Activated CD4-positive, CD25-positive, alpha-beta regulatory T cell (primary cell): ENCODE results near the gene GAB2.

Experiments
- DNase-seq, 4 experiments: peaks; one replicate each; lab custom pipeline; 2025; lab: John Stamatoyannopoulos, UW

Gene GAB2

DNA sequence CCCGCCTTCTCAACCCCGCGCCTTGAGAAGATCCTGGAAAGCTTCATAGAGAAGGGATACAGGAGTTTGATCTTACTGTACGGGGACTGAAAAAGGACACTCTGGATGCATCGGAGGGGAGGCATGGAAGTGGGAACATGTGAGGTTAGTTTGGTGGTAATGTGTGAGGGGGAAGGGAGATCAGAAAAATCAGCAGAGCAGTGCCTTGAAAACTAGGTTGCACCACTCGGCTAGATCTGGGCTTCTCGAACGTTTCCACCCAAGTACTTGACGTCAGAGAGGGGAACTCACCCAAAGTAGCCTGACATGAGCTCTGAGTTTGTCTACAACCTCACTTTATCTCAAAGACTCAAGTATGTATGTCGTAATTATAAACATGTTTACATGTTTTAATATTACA lies 214.4 kb downstream of the GAB2 start:
- DNase-seq, result peak in 1 of 4 experiments; percentile 35

DNA sequence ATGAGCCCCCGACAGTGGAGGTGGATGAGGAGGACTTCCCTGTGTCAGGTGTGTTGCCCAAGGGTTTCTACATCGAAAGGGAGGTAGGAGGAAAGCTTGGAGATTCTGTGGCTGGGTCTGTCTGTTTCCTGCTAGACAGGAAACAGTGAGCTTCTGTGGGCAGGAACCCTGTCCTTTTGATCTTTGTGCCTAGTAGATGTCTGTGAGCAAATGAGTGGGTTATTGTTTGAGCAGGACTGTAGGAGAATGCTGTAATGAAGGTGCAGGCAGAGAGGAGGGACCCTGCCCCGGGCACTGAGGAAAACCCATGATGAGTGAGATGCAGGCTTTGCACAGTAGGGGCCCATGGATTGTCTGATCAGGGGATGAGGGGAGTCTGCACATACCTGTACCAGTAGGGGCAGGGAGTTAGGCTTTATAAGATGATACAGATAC lies 214.9 kb downstream of the GAB2 start:
- DNase-seq, result peak in 1 of 4 experiments; percentile 31

DNA sequence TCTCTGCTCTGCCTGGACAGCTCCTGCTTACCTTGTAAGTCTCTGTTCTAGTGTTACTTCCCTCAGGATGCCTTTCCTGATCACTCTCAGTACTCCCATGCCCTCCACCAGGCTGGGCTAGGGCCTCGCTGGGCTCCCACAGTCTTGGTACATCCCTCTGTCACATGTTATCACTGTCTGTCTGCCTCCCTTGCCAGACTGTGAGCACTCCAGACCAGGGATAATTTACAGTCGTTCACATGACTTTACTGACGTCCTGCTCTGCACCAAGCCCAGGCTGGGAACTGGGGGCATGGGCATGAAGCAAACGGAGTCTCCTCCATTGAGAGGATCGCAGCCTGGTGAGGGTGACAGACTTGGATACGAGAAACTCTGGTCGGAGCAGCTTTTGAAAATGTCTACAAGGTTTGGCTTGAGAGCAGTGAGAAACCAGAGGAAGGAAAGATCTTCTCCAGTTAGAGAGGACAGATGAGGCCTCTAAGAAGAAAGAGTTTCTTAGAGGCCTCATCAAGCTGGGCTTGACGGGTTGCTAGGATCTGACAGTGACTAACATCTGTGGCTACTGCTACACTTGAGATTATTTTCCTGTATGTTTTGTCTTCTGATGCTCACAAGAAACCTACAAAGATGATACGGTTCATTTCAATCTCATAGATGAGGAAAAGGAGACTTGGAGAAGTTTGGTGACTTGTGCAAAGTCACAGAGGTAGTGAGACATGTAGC lies 216.4 kb downstream of the GAB2 start:
- no peak for DNase-seq

DNA sequence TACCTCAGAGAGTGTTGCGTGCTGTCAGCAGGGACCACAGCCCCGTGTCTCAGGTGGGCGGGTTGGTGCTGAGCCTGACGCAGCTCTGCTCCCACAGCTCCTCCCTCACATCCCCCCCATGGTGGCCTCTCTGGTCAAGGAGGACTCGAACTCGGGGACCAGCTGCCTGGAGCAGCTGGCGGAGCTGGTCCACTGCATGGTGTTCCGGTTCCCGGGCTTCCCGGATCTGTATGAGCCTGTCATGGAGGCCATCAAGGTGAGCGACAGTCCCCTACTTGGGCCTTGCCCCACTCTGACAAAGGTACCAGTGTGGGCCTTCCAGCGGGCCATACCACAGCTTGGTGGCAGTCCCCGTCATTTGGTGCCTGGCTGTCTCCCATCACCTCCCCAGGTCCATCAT lies 217.1 kb downstream of the GAB2 start:
- DNase-seq, result no peak

DNA sequence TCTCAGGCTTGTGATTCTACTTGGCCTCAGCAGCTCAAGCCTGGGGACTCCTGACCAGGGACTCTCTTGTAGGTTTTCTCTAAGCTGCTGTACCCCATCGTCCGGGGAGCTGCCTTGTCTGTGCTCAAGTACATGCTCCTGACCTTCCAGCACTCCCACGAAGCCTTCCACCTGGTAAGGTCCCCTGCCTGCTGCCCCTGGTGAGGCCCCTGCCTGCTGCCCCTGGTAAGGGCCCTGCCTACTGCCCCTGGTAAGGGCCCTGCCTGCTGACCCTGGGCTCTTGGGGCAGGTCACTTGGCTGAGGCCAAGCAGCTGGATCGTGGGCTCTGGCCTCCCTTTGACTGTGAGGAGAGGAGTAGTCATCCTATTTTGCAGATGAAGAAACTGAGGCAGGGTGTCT lies 217.6 kb downstream of the GAB2 start:
- DNase-seq, result no peak

DNA sequence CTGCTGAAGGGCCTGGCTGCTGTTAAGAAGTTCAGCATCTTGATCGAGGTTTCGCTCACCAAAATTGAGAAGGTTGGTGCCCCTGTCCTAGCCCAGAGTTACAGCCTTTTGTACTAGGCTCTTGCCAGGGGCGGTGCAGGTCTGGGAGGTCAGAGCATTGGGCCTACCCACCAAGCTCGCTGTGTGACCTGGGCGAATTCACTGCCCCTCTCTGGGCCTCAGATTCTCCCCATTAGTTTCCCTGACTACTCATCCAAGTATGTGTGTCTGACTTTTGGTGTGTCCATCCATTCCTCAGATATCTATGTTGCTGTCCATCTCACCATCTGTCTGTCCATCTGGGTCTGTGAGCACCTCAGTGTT lies 218.0 kb downstream of the GAB2 start:
- no peak for DNase-seq

DNA sequence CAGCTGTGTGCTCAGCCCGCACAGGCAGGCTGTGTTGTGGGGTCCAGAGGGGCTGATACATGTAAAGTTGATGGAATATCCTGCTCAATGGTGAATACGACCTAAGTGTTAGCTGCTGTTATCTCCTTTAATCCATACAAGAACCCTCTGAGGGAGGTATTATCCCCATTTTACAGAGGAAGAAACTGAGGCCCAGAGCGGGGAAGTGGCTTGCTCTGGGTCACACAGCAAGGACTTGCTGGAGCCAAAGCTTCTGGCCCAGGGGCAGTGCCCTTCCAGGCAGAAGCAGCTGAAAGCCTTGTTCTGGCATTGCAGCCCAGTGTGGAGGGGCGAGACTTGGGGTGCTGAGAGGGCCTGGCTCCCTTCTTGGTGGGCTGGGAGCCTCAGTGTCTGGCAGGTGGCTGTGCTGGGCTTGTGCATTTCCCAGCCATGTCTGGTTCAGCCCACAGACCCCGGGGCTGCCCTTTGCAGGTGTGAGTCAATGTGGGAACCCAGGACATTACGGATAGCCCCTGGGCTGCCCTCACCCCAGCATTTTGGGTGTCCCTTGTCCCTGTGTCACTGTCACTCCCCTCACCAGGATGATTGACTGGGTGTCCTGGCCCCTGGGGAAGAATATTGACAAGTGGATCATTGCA lies 218.5 kb downstream of the GAB2 start:
- no peak for DNase-seq

DNA sequence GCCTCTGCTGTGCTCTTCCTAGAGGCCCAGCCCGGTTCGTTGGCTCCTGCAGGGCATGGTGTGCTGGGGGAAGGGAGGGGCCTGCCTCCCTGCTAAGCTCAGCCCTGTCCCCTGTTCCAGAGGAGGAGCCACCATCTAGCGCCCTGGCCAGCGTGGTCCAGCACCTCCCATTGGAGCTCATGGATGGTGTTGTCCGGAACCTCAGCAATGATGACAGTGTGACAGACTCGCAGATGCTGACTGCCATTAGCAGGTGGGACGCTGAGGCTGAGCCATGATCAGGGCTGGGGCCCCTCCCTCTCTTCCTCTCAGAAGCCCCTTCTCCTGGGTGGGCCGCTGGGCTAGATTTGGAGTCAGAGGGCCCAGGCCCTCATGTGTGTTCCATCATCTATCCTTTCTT lies 219.8 kb downstream of the GAB2 start:
- DNase-seq, result no peak

DNA sequence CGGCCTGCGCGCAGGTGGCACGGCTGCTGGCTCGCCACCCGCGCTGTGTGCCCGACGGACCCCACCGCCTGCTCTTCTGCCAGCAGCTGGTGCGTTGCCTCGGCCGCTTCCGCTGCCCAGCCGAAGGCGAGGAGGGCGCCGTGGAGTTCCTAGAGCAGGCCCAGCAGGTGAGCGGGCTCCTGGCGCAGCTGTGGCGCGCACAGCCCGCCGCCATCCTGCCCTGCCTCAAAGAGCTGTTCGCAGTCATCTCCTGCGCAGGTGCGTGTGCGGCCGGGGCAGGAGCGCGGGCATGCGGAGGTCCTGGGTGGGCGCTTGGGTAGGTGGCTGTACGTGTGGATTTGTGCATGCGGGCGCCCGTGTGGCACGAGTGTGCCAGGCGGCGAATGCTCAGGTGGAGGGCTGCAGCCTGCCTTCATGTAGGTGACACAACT lies 220.9 kb downstream of the GAB2 start:
- DNase-seq, result no peak

DNA sequence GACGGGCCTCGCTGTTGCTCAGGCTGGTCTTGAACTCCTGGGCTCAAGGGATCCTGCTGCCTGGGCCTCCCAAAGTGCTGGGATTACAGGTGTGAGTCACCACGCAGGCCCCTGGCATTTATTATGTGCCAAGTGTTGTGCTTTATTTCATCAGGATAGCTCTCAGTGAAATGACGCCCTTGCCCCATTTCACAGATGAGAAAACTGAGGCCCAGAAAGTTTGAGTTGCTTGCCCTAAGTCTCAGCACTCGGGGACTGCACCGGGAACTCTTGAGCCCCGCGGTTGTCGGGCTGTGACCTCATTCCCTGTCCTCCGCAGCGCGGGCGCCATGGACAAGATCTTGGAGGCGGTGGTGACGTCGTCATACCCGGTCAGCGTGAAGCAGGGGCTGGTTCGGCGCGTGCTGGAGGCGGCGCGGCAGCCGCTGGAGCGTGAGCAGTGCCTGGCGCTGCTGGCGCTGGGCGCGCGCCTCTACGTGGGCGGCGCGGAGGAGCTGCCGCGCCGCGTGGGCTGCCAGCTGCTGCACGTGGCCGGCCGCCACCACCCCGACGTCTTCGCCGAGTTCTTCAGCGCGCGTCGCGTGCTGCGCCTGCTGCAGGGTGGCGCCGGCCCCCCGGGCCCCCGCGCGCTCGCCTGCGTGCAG lies 221.6 kb downstream of the GAB2 start:
- DNase-seq, result no peak

DNA sequence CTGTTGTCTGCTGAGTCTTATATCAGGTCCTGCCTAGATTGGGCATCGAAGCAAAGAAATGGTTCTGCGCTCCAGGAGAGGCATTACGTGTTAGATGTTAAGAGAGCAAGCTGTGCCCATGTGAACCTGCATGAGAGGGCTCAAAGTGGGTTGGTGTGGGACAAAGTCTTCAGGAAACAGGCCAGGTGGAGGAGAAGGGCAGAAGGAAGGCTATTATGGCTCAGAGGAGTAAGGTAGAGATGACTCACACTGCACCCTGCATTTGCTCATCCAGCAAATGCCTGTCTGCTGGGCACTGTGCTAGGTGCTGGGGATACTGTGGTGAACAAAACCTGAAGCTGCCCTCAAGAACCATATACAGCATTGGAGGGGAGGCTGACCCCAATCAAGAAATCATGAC lies 223.1 kb downstream of the GAB2 start:
- DNase-seq, result no peak

DNA sequence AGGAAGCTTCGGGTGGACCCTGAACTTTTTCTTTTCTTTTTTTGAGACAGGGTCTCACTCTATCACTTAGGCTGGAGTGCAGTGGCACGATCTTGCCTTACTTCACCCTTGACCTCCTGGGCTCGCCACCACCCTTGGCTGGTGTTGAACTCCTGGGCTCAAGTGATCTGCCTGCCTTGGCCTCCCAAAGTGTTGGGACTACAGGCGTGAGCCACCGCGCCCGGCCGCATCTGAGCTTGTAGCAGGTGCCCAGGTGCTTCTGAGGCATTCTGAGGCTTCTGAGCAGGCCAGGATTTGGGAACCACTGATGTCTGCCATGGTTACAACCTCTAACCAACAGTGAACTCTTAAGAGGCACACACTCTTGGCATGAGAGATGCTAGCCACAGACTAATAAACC lies 223.8 kb downstream of the GAB2 start:
- no peak for DNase-seq

DNA sequence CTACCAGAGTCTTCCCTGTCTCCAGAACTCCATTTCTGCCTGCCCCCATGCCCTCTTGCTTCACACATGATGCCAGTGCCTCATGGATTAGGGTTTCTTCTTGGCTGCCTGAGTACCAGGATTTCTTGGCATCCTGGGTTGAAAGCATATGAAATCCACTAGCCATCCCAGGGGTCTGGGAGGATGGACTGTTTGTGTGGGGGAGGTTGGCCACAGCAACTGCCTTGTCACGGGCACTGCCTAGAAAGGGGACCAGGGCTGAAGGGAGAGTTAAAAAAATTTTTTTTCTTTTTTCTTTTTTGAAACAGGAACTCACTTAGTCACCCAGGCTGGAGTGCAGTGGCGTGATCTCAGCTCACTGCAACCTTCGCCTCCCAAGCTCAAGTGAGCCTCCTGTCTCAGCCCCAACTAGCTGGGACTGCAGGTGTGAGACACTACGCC lies 224.7 kb downstream of the GAB2 start:
- DNase-seq, result no peak

DNA sequence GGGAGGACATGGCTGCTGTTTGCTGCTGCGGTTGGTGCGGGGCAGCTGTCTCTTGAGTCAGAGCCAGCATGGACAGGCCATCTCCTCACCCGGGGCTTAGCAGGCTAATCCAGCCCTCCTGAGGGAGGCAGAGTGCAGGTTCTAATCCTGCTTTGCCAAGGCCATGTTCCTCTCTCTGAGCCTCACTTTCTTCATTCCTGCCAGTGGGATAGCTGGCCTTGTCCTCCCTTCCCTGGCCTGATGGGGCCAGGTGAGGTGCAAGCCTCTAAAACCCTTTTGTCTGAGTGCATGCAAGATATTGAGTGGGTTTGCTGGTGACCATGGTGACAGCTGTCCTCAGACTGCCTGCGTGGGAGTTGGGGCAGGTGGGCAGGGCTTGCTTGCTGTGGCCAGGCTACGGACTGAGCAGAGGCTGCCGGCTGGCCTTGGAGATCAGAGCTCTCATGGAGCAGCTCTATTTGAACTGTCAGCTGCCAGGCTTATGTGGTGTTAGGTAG lies 225.3 kb downstream of the GAB2 start:
- DNase-seq, result no peak

DNA sequence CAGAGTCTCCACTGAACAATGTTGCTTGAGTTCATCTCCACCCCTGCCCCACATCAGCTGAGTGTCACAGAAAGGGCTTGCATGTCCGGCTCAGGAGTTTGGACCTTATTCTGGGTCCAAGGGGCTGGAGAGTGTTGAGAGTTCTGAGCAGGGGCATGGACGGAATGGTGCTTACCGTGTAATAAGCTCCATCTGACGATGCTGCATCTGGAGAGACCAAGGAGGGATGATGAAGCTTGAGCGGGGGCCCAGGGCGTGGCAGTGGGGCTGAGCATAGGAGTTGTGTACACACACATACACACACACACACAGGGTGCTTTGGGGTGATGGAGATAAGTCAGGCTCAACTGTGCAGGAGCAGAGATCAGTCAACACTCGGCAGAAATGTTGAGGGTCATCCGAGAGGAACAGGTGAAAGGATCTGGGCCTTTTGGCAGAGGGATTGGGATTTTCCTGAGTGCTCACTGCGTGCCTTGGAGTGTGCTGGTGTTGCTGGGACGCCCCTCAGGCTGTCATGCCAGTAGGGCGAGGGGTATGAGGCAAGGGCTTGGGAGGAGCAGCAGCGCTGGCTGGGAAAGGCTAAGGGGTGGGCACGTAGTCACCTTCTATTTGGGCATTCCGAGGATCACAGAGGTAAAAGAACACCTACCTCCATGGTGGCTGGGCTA lies 226.6 kb downstream of the GAB2 start:
- no peak for DNase-seq

DNA sequence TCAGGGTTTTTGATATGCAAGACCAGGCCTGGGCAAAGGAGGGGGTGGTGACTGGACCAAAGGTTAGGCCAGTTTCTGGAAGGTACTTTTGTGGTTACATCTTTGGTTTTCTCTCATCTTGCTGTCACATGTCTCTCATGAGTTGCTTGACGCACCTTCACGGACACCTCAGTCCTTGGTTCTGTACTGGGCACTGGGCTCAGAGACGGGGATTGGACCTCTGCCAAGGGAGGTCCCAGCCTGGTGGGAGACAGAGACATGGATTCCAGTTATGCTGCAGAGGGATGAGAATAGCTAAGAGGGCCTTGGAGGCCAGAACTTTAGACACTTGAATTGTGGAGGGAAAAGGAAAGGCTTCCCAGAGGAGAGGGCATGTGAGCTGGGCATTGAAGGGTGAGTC lies 227.2 kb downstream of the GAB2 start:
- no peak for DNase-seq

DNA sequence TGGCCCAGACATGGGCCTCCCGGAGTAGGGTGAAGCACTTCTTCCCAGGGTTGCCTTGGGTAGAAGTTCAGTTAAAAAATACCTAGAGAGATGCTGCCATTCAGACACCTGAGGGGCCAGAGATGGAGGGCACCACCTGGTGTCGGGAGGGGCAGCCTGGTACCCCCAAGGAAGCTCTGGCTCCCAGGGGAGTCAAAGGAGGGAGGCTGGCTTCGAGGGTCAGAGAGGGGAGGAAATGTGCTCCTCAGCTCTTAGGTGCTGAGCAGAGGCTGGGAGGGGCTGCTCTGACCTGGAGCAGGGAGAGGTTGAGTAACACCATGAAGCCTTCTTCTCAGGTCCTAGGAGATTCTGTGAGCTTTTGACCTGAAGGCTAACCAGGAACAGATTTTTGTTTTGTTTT lies 227.8 kb downstream of the GAB2 start:
- no peak for DNase-seq

DNA sequence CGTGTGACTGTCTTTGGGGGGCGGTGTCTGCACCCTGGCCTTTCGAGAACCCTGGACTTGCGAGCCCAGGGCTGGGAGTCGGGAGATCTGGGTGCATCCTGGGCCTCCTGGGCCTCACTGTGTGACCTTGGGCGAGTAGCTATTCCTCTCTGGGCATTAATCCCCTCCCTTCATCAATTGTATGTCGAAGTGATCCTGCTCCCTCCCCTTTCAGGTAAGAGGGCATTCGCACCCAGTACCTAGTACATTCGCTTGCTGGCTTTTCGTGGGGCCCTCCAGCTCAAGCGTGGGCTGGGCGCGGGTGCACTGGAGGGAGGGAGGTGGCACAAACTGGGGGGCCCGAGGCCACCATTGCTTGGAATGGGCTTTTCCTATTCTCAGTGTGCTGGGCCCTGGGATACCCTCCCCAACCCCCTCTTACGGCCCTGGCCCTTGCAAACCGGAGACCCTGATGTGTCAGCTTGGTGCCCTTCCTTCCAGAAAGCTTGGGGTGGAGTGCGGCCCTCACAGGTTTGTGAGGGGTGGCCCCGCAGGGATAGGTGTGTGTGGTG lies 228.4 kb downstream of the GAB2 start:
- DNase-seq, result no peak

DNA sequence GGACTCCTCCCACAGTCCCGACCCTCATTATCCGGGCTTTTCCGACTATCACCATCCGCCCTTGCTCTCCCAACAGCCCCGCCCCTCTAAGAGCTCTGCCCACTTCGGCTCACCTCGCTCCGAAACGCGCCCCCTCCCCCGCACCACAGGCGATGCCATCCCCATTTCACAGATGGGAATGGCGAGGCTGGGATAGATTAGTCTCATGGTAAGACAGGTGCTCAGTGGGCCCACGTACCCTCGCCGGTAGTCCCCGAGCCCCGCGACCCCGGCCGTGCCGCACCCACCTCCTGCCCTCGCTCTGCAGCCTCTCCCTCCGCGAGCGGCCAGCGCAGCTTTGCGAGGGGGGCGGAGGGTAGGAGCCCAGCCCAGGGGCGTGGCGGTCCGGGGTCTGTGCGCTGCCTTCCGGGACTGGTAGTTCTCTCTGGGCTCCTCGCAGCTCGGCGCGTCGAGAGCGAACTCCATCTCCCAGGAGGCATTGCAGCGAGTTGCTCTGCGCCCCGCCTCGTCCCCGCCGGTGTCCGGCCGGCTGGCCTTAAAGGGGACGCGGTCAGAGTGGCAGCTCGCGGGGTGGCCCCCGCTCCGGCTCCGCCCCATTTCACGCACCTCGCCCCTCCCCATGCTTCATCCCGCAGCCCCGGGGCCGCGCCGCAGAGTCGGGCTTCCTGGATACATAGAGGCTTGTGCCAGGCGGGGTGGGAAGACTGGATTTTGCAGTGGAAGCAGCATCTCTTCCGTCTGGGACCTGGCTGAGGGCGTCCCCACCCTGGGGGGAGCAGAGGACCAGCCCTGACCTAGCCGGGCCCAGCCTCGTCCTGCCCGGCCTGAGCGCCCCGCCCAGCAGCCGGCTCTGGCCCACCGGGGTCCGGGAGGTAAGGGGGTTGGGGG lies 229.1 kb downstream of the GAB2 start, which contains the start of the genes KCTD21 and USP35:
Gene KCTD21 (minus strand): TSS at position 341 of the 888 bp plus-strand sequence. CDS start 14,072 bp downstream, outside the sequence.
Gene USP35 (plus strand): TSS at position 634 of the 888 bp plus-strand sequence. CDS start 7,327 bp downstream, outside the sequence.
- peak; percentile 80 to 85 (median 82) for DNase-seq

DNA sequence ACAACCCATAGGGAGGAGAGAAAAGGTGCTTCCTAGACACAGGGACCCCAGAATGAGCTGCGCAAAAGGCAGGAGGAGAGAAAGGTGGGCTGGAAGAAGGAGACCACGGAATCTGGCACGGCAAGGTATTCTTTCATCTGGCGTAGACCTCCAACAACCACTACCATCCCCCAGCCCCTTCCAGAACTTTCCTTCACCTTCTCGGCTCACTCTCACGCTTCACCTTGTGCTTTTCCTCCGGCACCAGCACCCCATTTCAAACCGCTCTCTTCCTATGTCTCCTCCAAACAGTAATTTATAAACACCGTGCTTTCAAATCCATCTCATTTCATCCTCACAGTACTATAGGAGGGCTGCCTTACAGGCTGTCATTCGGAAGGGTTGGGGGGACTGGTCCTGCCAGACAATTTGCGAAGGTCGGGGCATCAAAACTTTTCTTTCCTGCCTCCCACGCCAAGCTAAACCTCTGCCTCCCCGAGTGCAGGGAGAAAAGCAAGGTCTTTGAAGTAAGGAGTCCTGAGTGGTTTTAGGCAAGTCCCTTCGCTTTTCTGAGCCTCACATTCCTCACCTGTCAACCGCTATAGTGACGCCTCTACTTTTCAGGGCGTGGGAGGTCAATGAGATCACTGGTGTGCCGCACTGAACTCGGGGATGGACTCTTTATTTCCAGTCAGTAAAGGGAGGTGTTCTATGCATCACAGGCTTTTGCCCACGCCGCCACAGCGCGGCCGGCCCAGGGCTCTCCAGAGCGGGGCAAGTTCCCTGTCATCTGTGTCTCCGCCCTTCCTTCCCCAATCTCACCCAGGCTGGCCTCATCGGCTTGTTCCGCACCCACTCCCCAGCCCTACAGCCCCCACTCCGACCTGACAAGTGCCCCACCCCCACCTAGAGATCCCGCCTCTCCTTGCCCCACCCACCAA lies 230.0 kb downstream of the GAB2 start:
- DNase-seq, result peak in 2 of 4 experiments; percentile 45 to 64
